ENCODE measurements around the gene TEX2. TPM values are rescaled to one million over a fixed set of nuclear protein-coding genes. Genes with fewer than 3 reads are reported as not detected.

The TEX2 gene
- total RNA-seq, 1 experiment from 2014 or later: 20.1 TPM

GRCh38 chr17:64146418-64147109 is 116.5 kb downstream of the TEX2 start:
- H3K9me3 ChIP-seq (ENCODE audit: control insufficient read depth, insufficient read depth, low read depth, low read length): no peaks in the 10 kb centered on the region
- no peak for DNase-seq (ENCODE audit: low read depth, low spot score)
- peaks cover 10% of the 10 kb centered on the region for H3K4me1 ChIP-seq (ENCODE audit: control insufficient read depth, insufficient read depth, low read length)
- peak overlapping the region; percentile 93 for H3K27ac ChIP-seq (ENCODE audit: low read length)
- CTCF ChIA-PET: no interaction called here
- POLR2A ChIA-PET: interaction anchor here (0.6 kb wide), 1 partner anchor 60 kb away, joined by 9 read pairs; no protein-coding TSS in a partner anchor
- no peaks in the 10 kb centered on the region for H3K27me3 ChIP-seq (ENCODE audit: control insufficient read depth, insufficient read depth, low read length)
- intact Hi-C loops (cut with micrococcal nuclease; ENCODE audit: unreplicated experiment): loop anchor here (5.0 kb wide), 1 partner anchor 136 kb away; no protein-coding TSS in a partner anchor
- in situ Hi-C loops (cut with HindIII; ENCODE audit: low pct_unique_long_range_greater_than_20kb, low sequenced_read_pairs): no loop called here
- H3K36me3 ChIP-seq (ENCODE audit: control insufficient read depth, insufficient read depth, low read length): peaks cover 5% of the 10 kb centered on the region
- no TSS peak for BruUV-seq (replicated peaks)
- no peak for TF ChIP-seq SIN3A (IDR thresholded peaks at IDR 0.05; ENCODE audit: borderline replicate concordance, insufficient read depth, low read depth, low read length)
- TF ChIP-seq TCF7L2 (IDR thresholded peaks at IDR 0.05; ENCODE audit: low read depth, low read length): no peak
- peak; percentile 40; the same call in 1 of the 2 replicates for TF ChIP-seq POLR2AphosphoS5 (IDR thresholded peaks at IDR 0.05; ENCODE audit: low read depth, low read length)
- TF ChIP-seq REST (IDR thresholded peaks at IDR 0.05; ENCODE audit: insufficient read depth in 1 of 2, low read depth in 2 of 2, low read length in 1 of 2): no peak
- ATAC-seq: peak; percentile 8; the same call in 1 of the 2 replicates
- peak overlapping the region; percentile 76 to 87 for H3K4me3 ChIP-seq (ENCODE audit: low read depth in 2 of 2, low read length in 2 of 2)

DNA sequence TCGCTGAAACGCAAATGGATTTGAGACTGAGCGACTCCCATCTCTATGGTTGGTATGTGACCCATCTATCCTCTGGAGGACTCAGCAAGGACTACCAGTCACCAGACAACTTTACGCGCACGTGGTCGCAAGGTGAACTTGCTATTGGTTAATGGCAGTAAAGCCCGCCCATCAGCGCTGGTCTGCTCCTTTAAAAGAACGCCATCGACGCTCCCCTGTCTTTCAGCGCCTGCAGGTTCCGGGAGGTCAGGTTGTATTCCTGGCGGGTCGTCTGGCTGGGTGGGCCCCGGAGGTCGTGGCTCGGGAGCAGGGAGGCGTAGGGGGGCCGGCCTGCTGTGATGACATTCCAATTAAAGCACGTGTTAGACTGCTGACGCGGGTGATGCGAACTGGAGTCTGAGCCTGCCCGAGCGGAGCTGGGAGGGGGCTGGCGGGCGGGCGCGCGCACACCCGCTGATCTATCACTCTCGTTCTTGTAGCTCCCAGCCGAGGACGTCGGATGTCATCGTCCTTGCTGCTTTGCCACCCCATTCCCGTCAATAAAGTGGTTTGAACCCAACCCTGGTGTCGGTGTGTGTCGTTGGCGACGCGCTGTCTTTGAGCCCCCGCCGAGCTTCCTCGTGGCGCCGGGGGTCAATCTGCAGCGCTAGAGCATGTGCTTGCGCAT is 117.2 kb downstream of the TEX2 start:
- in situ Hi-C loops (cut with HindIII; ENCODE audit: low pct_unique_long_range_greater_than_20kb, low sequenced_read_pairs) (no loop called here), intact Hi-C loops (cut with micrococcal nuclease; ENCODE audit: unreplicated experiment) (loop anchor here (5.0 kb wide), 1 partner anchor 136 kb away; no protein-coding TSS in a partner anchor)
- Histone ChIP-seq H3K27ac (ENCODE audit: low read length) (peak overlapping the region; percentile 93), H3K27me3 (ENCODE audit: control insufficient read depth, insufficient read depth, low read length) (no peaks in the 10 kb centered on the region), H3K9me3 (ENCODE audit: control insufficient read depth, insufficient read depth, low read depth, low read length) (no peaks in the 10 kb centered on the region), H3K4me3 (ENCODE audit: low read depth in 2 of 2, low read length in 2 of 2) (peak overlapping the region; percentile 76 to 87), H3K4me1 (ENCODE audit: control insufficient read depth, insufficient read depth, low read length) (peaks cover 10% of the 10 kb centered on the region), H3K36me3 (ENCODE audit: control insufficient read depth, insufficient read depth, low read length) (peaks cover 5% of the 10 kb centered on the region)
- ATAC-seq (peak; percentile 94), DNase-seq (ENCODE audit: low read depth, low spot score) (peak; percentile 93)
- BruUV-seq (replicated peaks): TSS peak; percentile 91
- ChIA-PET POLR2A (interaction anchor here (0.6 kb wide), 2 partner anchors 59 to 712 kb away, joined by 3 to 9 read pairs; no protein-coding TSS in a partner anchor), CTCF (interaction anchor here (0.6 to 1.4 kb wide), 4 partner anchors 12 to 562 kb away, joined by 4 to 9 read pairs (median 5); no protein-coding TSS in a partner anchor)
- TF ChIP-seq SIN3A (IDR thresholded peaks at IDR 0.05; ENCODE audit: borderline replicate concordance, insufficient read depth, low read depth, low read length): peak; percentile 91; the same call in 1 of the 2 replicates
- TF ChIP-seq, protein P1, sequence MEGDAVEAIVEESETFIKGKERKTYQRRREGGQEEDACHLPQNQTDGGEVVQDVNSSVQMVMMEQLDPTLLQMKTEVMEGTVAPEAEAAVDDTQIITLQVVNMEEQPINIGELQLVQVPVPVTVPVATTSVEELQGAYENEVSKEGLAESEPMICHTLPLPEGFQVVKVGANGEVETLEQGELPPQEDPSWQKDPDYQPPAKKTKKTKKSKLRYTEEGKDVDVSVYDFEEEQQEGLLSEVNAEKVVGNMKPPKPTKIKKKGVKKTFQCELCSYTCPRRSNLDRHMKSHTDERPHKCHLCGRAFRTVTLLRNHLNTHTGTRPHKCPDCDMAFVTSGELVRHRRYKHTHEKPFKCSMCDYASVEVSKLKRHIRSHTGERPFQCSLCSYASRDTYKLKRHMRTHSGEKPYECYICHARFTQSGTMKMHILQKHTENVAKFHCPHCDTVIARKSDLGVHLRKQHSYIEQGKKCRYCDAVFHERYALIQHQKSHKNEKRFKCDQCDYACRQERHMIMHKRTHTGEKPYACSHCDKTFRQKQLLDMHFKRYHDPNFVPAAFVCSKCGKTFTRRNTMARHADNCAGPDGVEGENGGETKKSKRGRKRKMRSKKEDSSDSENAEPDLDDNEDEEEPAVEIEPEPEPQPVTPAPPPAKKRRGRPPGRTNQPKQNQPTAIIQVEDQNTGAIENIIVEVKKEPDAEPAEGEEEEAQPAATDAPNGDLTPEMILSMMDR (IDR thresholded peaks at IDR 0.05): no peak
- peak; percentile 100 for TF ChIP-seq POLR2AphosphoS5 (IDR thresholded peaks at IDR 0.05; ENCODE audit: low read depth, low read length)
- no peak; a peak in 1 of 4 replicates for TF ChIP-seq REST (IDR thresholded peaks at IDR 0.05; ENCODE audit: insufficient read depth in 1 of 2, low read depth in 2 of 2, low read length in 1 of 2)

Data from Panc1 (cell line).